ENCODE results near the gene CYP46A1. TPM values are rescaled to one million over a fixed set of nuclear protein-coding genes. Genes with fewer than 3 reads are reported as not detected.

Gene CYP46A1
- total RNA-seq, 2 experiments from 2014 or later = 0.26 to 0.33 TPM

- H3K4me1 Mint-ChIP-seq = no peaks in the 10 kb centered on the region
- H3K27ac Mint-ChIP-seq = no peak overlapping the region
Observed at GRCh38 chr14:99724939-99725773, 41.1 kb downstream of the CYP46A1 start.

DNA sequence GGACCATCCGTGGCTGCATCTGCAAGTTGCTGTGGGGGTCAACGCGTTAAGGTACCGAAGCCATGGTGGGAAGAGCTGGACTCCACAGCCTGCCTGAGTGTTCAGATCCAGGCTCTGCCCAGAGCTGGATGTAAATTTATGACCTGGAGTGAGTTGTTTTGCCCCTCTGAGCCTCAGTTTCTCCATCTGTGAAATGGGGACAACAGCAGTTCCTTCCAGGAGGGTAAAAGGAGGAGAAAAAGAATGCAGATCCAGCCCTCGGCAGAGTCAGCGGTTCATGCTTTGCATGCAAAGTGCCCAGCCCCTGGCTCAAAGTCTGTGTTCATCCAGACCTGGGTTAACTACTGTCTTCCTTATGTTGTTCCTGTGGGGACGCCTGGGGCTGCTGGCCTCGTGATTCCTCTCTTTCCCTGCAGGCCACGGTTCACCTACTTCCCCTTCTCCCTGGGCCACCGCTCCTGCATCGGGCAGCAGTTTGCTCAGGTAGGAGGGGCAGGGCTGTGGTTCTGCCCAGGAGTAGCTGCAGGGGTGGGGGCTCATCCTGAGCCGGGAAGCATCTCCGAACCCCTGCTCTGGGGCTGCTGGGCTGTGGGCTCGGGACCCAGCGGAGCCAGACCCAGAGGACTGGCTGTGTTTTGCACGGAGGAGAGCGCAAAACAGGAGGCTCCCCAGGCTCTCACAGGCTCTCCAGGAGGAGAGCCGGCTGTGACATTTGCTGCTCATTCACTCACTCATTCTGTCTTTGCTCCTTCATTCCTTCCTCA is 41.9 kb downstream of the CYP46A1 start:
- Mint-ChIP-seq H3K4me1 (no peaks in the 10 kb centered on the region), H3K27me3 (peaks cover 6% of the 10 kb centered on the region)

More at GRCh38 chr14:99724939-99725773, 41.1 kb downstream of the CYP46A1 start:
- no peak for ATAC-seq (ENCODE audit: low read depth)
- Mint-ChIP-seq H3K36me3 (no peaks in the 10 kb centered on the region), H3K9me3 (no peaks in the 10 kb centered on the region), H3K4me3 (no peak overlapping the region), H3K27me3 (peaks cover 6% of the 10 kb centered on the region)
- no peak for DNase-seq
- POLR2A ChIA-PET = no interaction called here

DNA sequence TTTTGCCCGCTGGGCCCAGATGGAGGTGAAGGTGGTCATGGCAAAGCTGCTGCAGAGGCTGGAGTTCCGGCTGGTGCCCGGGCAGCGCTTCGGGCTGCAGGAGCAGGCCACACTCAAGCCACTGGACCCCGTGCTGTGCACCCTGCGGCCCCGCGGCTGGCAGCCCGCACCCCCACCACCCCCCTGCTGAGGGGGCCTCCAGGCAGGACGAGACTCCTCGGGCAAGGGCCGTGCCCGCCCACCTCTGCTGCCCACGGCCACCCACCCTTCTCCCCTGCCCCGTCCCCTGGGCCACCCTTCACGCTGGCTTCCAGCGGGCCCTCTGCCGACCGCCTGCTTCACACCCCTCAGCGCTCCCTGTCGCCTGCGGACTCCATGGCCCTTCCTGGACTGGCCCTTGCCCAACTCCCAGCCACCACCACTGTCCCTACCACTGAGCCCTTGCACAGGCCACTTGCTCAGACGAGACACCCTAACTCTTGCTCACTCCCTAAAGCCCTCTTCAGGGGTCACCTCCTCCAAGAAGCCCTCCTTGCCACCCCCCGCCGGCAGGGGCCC is 42.5 kb downstream of the CYP46A1 start:
- no peaks in the 10 kb centered on the region for H3K4me1 Mint-ChIP-seq
- H3K27me3 Mint-ChIP-seq = peaks cover 6% of the 10 kb centered on the region
- POLR2A ChIA-PET = no interaction called here
- DNase-seq = peak; percentile 17
- H3K27ac Mint-ChIP-seq = no peak overlapping the region
- no peaks in the 10 kb centered on the region for H3K36me3 Mint-ChIP-seq
- H3K9me3 Mint-ChIP-seq = no peaks in the 10 kb centered on the region
- no peak for ATAC-seq (ENCODE audit: low read depth)
- no peak overlapping the region for H3K4me3 Mint-ChIP-seq

More for the DNA sequence above, 41.9 kb downstream of the CYP46A1 start:
- POLR2A ChIA-PET = no interaction called here
- ATAC-seq (ENCODE audit: low read depth) (no peak), DNase-seq (peak; percentile 21)
- Mint-ChIP-seq H3K27ac (no peak overlapping the region), H3K4me3 (no peak overlapping the region), H3K9me3 (no peaks in the 10 kb centered on the region), H3K36me3 (no peaks in the 10 kb centered on the region)

DNA sequence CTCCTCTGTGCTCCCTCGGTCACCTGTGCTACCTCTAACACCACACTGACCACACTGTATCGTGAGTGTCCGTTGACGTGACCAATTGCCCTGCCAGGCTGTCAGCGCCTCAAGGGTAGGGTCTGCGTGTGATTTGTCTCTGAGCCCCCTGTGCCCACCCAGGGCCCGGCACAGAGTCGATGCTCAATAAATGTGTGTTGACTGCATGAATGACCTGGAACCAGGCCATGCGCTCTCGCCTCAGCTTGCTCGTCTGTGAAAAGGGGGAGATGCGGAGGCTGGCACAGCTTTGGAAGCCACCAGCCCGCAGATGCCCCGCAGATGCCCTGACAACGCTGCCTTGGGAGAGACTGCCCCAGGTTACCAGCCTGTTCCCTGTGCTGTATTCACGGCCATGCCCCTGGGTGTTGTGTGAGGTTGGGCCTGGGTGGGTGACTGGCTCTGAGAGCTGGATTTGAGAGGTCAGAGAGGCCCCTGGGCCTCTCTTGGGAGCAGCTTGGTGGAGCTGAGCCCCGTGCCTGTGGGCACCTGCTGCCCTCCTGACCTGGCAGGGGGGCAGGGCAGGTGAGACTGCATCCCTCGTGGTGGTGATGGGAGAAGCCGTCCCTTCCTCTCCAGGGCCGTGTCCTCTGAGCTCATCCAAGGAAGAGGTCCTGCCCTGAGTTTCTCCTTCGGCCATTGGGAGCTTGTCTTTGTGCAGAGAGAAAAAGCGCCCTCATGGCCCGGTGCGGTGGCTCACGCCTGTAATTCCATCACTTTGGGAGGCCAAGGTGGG is 43.2 kb downstream of the CYP46A1 start:
- Mint-ChIP-seq H3K27ac (no peak overlapping the region), H3K4me3 (no peak overlapping the region), H3K4me1 (no peaks in the 10 kb centered on the region), H3K9me3 (no peaks in the 10 kb centered on the region), H3K36me3 (no peaks in the 10 kb centered on the region), H3K27me3 (peaks cover 6% of the 10 kb centered on the region)
- POLR2A ChIA-PET = no interaction called here
- ATAC-seq (ENCODE audit: low read depth) (no peak), DNase-seq (peak; percentile 17)

DNA sequence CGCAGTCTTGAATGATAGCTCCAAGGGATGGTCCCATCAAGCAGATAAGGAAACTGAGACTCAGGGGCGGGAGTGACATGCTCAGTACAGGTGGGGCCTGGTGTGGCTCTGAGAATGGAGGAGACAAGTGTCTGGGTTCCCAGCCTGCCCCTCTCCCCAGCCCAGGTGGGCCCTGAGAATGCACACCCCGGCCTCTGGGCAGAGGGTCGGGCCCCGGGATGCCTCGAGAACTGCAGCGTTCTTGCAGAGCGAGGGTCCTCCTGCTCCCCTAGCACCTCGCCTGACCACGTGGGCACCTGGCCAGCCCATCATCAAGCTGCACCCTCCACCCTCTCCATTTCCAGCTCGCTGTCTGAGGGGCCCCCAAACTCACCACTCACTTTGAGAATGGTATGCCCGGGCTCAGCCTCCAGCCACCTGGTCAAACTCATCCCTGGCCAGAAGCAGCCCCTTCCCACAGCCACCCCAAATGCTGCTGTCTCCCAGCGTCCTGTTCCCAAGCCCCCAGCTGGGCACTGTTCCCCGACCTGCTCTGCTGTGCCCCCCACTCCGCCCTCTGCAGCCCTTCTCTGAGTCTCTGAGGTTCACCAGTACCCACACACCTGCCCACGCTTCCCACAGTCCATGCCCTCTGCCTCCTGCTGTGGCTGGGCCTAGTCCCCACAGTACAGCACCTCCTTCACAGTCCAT is 44.3 kb downstream of the CYP46A1 start:
- DNase-seq (peak; percentile 19), ATAC-seq (ENCODE audit: low read depth) (no peak)
- Mint-ChIP-seq H3K9me3 (no peaks in the 10 kb centered on the region), H3K36me3 (no peaks in the 10 kb centered on the region), H3K4me3 (no peak overlapping the region), H3K4me1 (no peaks in the 10 kb centered on the region), H3K27me3 (peaks cover 6% of the 10 kb centered on the region), H3K27ac (no peak overlapping the region)
- POLR2A ChIA-PET = no interaction called here

GRCh38 chr14:99728981-99729451 is 44.9 kb downstream of the CYP46A1 start:
- no peaks in the 10 kb centered on the region for H3K4me1 Mint-ChIP-seq
- H3K27ac Mint-ChIP-seq = no peak overlapping the region
- peaks cover 6% of the 10 kb centered on the region for H3K27me3 Mint-ChIP-seq
- DNase-seq = peak; percentile 17
- no peaks in the 10 kb centered on the region for H3K36me3 Mint-ChIP-seq
- H3K4me3 Mint-ChIP-seq = no peak overlapping the region
- ATAC-seq (ENCODE audit: low read depth) = no peak
- POLR2A ChIA-PET = no interaction called here
- no peaks in the 10 kb centered on the region for H3K9me3 Mint-ChIP-seq

GRCh38 chr14:99729991-99730875 is 46.1 kb downstream of the CYP46A1 start:
- peaks cover 6% of the 10 kb centered on the region for H3K27me3 Mint-ChIP-seq
- H3K9me3 Mint-ChIP-seq = no peaks in the 10 kb centered on the region
- POLR2A ChIA-PET = no interaction called here
- no peaks in the 10 kb centered on the region for H3K4me1 Mint-ChIP-seq
- no peak overlapping the region for H3K27ac Mint-ChIP-seq
- DNase-seq (peak; percentile 90), ATAC-seq (ENCODE audit: low read depth) (peak; percentile 60)
- H3K36me3 Mint-ChIP-seq = no peaks in the 10 kb centered on the region
- H3K4me3 Mint-ChIP-seq = peak overlapping the region; percentile 44

- Mint-ChIP-seq H3K36me3 (no peaks in the 10 kb centered on the region), H3K27me3 (peaks cover 7% of the 10 kb centered on the region), H3K27ac (no peak overlapping the region), H3K4me1 (no peaks in the 10 kb centered on the region), H3K4me3 (no peak overlapping the region), H3K9me3 (no peaks in the 10 kb centered on the region)
- POLR2A ChIA-PET = no interaction called here
- peak; percentile 29 for DNase-seq
- no peak for ATAC-seq (ENCODE audit: low read depth)
Observed at GRCh38 chr14:99730876-99731546, 46.9 kb downstream of the CYP46A1 start.

GRCh38 chr14:99731547-99732435 is 47.7 kb downstream of the CYP46A1 start:
- ATAC-seq (ENCODE audit: low read depth) (no peak), DNase-seq (peak; percentile 30)
- POLR2A ChIA-PET = no interaction called here
- H3K4me3 Mint-ChIP-seq = no peak overlapping the region
- no peaks in the 10 kb centered on the region for H3K36me3 Mint-ChIP-seq
- H3K27ac Mint-ChIP-seq = no peak overlapping the region
- no peaks in the 10 kb centered on the region for H3K9me3 Mint-ChIP-seq
- H3K4me1 Mint-ChIP-seq = no peaks in the 10 kb centered on the region
- peaks cover 9% of the 10 kb centered on the region for H3K27me3 Mint-ChIP-seq

DNA sequence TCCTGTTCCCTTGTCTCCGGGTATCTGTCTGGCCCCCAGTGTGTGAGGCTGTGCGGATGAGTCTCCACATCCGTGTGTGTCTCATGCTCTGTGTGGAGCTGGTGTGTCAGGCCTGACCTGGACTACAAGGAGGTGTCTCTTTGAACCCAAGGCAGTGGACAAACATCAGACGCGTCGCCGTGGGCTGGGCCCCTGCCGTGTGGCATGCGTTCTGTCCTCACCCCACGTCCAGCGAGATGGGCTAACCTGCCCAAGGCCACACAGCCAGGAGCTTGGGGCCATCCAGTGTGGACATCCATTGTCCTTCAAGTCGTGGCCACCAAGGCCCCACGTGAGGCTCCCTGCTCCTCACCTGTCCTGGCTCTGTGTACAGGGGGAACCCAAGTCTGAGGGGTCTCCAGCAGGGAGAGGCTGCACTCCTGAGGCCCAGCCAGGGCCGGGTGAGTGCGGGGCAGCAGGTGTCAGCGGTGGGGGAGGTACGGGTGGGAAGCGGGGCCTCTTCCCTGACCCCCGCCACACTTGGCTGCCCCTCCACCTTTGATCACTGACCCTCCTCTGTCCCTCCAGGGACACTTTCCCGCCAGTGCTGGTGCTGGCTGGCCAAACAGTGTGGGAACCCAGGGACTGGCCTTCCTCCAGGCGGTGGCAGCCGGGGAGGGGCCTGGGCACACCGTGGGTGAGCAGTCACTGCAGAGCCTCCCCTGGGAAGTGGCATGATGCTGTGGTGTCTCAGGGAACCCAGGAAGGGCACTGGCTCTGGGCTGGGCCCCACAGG is 48.5 kb downstream of the CYP46A1 start:
- no peaks in the 10 kb centered on the region for H3K36me3 Mint-ChIP-seq
- no peak overlapping the region for H3K4me3 Mint-ChIP-seq
- H3K27ac Mint-ChIP-seq = no peak overlapping the region
- DNase-seq = peak; percentile 25
- peaks cover 14% of the 10 kb centered on the region for H3K27me3 Mint-ChIP-seq
- ATAC-seq (ENCODE audit: low read depth) = no peak
- H3K4me1 Mint-ChIP-seq = no peaks in the 10 kb centered on the region
- H3K9me3 Mint-ChIP-seq = no peaks in the 10 kb centered on the region
- POLR2A ChIA-PET = no interaction called here
